SK-N-SH (cell line): Measurements from ENCODE around the gene GPS2. TPM values are rescaled to one million over a fixed set of nuclear protein-coding genes. Genes with fewer than 3 reads are reported as not detected.
"Not testable (repeated sequence)": the region's sequence is repeated elsewhere in the genome, so short reads cannot be mapped to it uniquely, and the experiment has no call there.

ENCODE experiments used
- CTCF ChIA-PET: fragments of 300-600, 350-600 bp; formaldehyde crosslinking; extraction: SDS; loops from one replicate; lab custom pipeline; 2021; lab: Yijun Ruan, JAX
- POLR2A ChIA-PET: fragments of 350-600 bp; sonication (Branson Sonifier 250); formaldehyde crosslinking; extraction: SDS; loops from one replicate; lab custom pipeline; 2020; ENCODE audit warnings: antibody characterized with exemption, inconsistent platforms; lab: Yijun Ruan, JAX
- DNase-seq: peaks from one replicate; pipeline ENCODE4 v3.0.0; 2012
- H2AFZ ChIP-seq: fragments of 200-600 bp; sonication (generic); 2 replicates; pipeline ENCODE4 v1.8.1; 2016; ENCODE audit warnings: antibody characterized with exemption, mild to moderate bottlenecking, low read depth
- H3F3A ChIP-seq: fragments of 200-600 bp; sonication (generic); replicated peaks from 2 replicates; pipeline ENCODE3; 2016; ENCODE audit warnings: antibody characterized with exemption, mild to moderate bottlenecking; ENCODE audit not compliant: insufficient read depth
- H3K27ac ChIP-seq, 2 experiments: fragments of 200-500 bp in 1 of 2; fragments of 200-600 bp in 1 of 2; sonication (Bioruptor generic) in 1 of 2; sonication (generic), shearing (Covaris generic) in 1 of 2; 2 replicates each; pipeline versions ENCODE4 v1.5.1 to v1.6.1; 2014 to 2016; ENCODE audit warnings: low read depth in 2 of 2, inconsistent platforms in 1 of 2, low read length in 1 of 2, mild to moderate bottlenecking in 1 of 2, mixed read lengths in 1 of 2
- H3K27me3 ChIP-seq: fragments of 200-600 bp; sonication (generic), shearing (Covaris generic); 2 replicates; pipeline ENCODE4 v1.6.1; 2016; ENCODE audit warnings: mixed run types; ENCODE audit not compliant: insufficient read depth
- H3K36me3 ChIP-seq, 2 experiments: fragments of 200-500 bp in 1 of 2; fragments of 200-600 bp in 1 of 2; sonication (Bioruptor generic) in 1 of 2; sonication (generic) in 1 of 2; replicated peaks in 1 of 2; 2 replicates each; pipeline versions ENCODE3 to v1.5.1; 2014 to 2016; ENCODE audit warnings: low read length in 1 of 2, mild to moderate bottlenecking in 1 of 2; ENCODE audit not compliant: insufficient read depth in 2 of 2, control insufficient read depth in 1 of 2
- H3K4me1 ChIP-seq, 2 experiments: fragments of 200-500 bp in 1 of 2; fragments of 200-600 bp in 1 of 2; sonication (Bioruptor generic) in 1 of 2; sonication (generic), shearing (Covaris generic) in 1 of 2; 2 replicates each; pipeline versions ENCODE4 v1.5.1 to v1.6.1; 2014 to 2016; ENCODE audit warnings: low read depth in 1 of 2, low read length in 1 of 2, mixed run types in 1 of 2; ENCODE audit not compliant: insufficient read depth in 2 of 2, control insufficient read depth in 1 of 2
- H3K4me2 ChIP-seq: fragments of 200-600 bp; sonication (generic), shearing (Covaris generic); 2 replicates; pipeline ENCODE4 v1.6.1; 2017; ENCODE audit warnings: mixed run types
- H3K4me3 ChIP-seq, 2 experiments: fragments of 200-500 bp in 1 of 2; fragments of 200-600 bp in 1 of 2; sonication (Bioruptor generic) in 1 of 2; sonication (generic), shearing (Covaris generic) in 1 of 2; 2 replicates each; pipeline versions ENCODE4 v1.5.1 to v1.8.1; 2014 to 2016; ENCODE audit warnings: low read depth in 2 of 2, inconsistent platforms in 1 of 2, low read length in 1 of 2, mild to moderate bottlenecking in 1 of 2, mixed read lengths in 1 of 2, moderate library complexity in 1 of 2
- H3K79me2 ChIP-seq: fragments of 200-600 bp; sonication (generic); 2 replicates; pipeline ENCODE4 v1.8.1; 2017; ENCODE audit warnings: mild to moderate bottlenecking; ENCODE audit not compliant: insufficient read depth
- H3K9ac ChIP-seq: fragments of 200-600 bp; sonication (generic); 2 replicates; pipeline ENCODE4 v1.6.1; 2017; ENCODE audit warnings: mixed run types
- H3K9me2 ChIP-seq: fragments of 200-600 bp; sonication (generic); 2 replicates; pipeline ENCODE4 v1.6.1; 2017; ENCODE audit warnings: mixed run types
- H3K9me3 ChIP-seq: fragments of 200-600 bp; sonication (generic); 2 replicates; pipeline ENCODE4 v1.6.1; 2017; ENCODE audit warnings: mixed run types, mild to moderate bottlenecking, moderate library complexity
- H4K20me1 ChIP-seq: fragments of 200-600 bp; sonication (generic); 2 replicates; pipeline ENCODE4 v1.6.1; 2017; ENCODE audit warnings: mild to moderate bottlenecking, mixed run types; ENCODE audit not compliant: insufficient read depth
- EP300 ChIP-seq, 2 experiments: IDR thresholded peaks; 2 replicates each; pipeline versions ENCODE4 v1.4.0 to v1.6.1; 2012; ENCODE audit warnings: borderline replicate concordance in 1 of 2, low read depth in 1 of 2, low read length in 1 of 2
- FOSL2 ChIP-seq: IDR thresholded peaks from 2 replicates; pipeline ENCODE4 v1.4.0; 2012; ENCODE audit warnings: low read depth, mild to moderate bottlenecking, moderate library complexity, borderline replicate concordance
- FOXJ3 ChIP-seq: sonication (generic); formaldehyde crosslinking; IDR thresholded peaks from 2 replicates; pipeline ENCODE4 v1.5.1; 2020; ENCODE audit warnings: mild to moderate bottlenecking, missing genetic modification reagents
- GABPA ChIP-seq: IDR thresholded peaks from 2 replicates; pipeline ENCODE4 v1.4.0; 2012; ENCODE audit warnings: low read depth, mild to moderate bottlenecking
- IRF3 ChIP-seq: fragments of 150-350 bp; IDR thresholded peaks from 2 replicates; pipeline ENCODE4 v1.6.1; 2016; ENCODE audit warnings: mild to moderate bottlenecking, low read depth, low read length
- JUND ChIP-seq: IDR thresholded peaks from 2 replicates; pipeline ENCODE4 v1.4.0; 2012
- MAX ChIP-seq: IDR thresholded peaks from 2 replicates; pipeline ENCODE4 v1.4.0; 2012; ENCODE audit warnings: low read depth
- MEF2A ChIP-seq: IDR thresholded peaks from 2 replicates; pipeline ENCODE4 v1.4.0; 2012; ENCODE audit warnings: low read depth, borderline replicate concordance
- PBX3 ChIP-seq: IDR thresholded peaks from 2 replicates; pipeline ENCODE4; 2012
- POLR2AphosphoS5 ChIP-seq: IDR thresholded peaks from 2 replicates; pipeline ENCODE4 v1.6.1; 2012; ENCODE audit warnings: low read depth, low read length
- REST ChIP-seq: IDR thresholded peaks from 2 replicates; pipeline ENCODE4 v1.6.1; 2012; ENCODE audit warnings: mild to moderate bottlenecking, low read depth, low read length, moderate library complexity
- RXRA ChIP-seq: IDR thresholded peaks from 2 replicates; pipeline ENCODE4 v1.4.0; 2012; ENCODE audit warnings: low read depth, mild to moderate bottlenecking, borderline replicate concordance
- SIN3A ChIP-seq: IDR thresholded peaks from 2 replicates; pipeline ENCODE4 v1.6.1; 2012; ENCODE audit warnings: low read depth, mild to moderate bottlenecking, low read length, moderate library complexity, borderline replicate concordance
- SMC3 ChIP-seq: IDR thresholded peaks from 2 replicates; pipeline ENCODE4 v1.6.1; 2012; ENCODE audit warnings: low read depth, low read length, improper control_type of control experiment
- TAF1 ChIP-seq: IDR thresholded peaks from 2 replicates; pipeline ENCODE4 v1.6.1; 2012; ENCODE audit warnings: low read depth, mild to moderate bottlenecking, low read length, moderate library complexity, borderline replicate concordance
- TCF12 ChIP-seq: IDR thresholded peaks from 2 replicates; pipeline ENCODE4 v1.4.0; 2012
- TEAD4 ChIP-seq: IDR thresholded peaks from 2 replicates; pipeline ENCODE4 v1.4.0; 2012; ENCODE audit warnings: mild to moderate bottlenecking, borderline replicate concordance; ENCODE audit not compliant: insufficient read depth
- USF1 ChIP-seq: IDR thresholded peaks from 2 replicates; pipeline ENCODE4 v1.4.0; 2012; ENCODE audit warnings: low read depth, borderline replicate concordance
- USF2 ChIP-seq: fragments of 150-350 bp; IDR thresholded peaks from 2 replicates; pipeline ENCODE4 v1.6.1; 2017; ENCODE audit warnings: antibody characterized with exemption, low read length, low read depth, borderline replicate concordance
- WGBS: methylation state at CpG from one replicate; pipeline ENCODE4 v1.1.6; 2017; ENCODE audit warnings: low lambda C conversion rate; 5-methylcytosine and 5-hydroxymethylcytosine counted together
- polyA plus RNA-seq, 3 experiments: library from polyadenylated mRNA; depleted of rRNA; stranded (reverse); fragments of >200 nt; gene quantifications; 2 replicates each; pipeline ENCODE4 v1.2.3, GENCODE V29; 2012
- TF ChIP-seq, protein P1 (sequence below): IDR thresholded peaks from 2 replicates; pipeline ENCODE4 v1.4.0; 2012; ENCODE audit warnings: low read depth, borderline replicate concordance

GPS2 gene
- polyA plus RNA-seq, 1 of the 3 experiments (the other 2 are of a cell fraction): 102 TPM

GRCh38 chr17:7340179-7340578, 25.0 kb upstream of the GPS2 start:
- H3K27me3 ChIP-seq: peaks cover 28% of the 10 kb centered on the region
- DNase-seq: no peak
- H3F3A ChIP-seq: no peaks in the 10 kb centered on the region
- no peaks in the 10 kb centered on the region for H3K4me1 ChIP-seq
- POLR2A ChIA-PET: interaction anchor here (1.2 kb wide), 1 partner anchor 10 kb away, joined by 3 read pairs; no protein-coding TSS in a partner anchor
- no peaks in the 10 kb centered on the region for H3K79me2 ChIP-seq
- TF ChIP-seq FOSL2 (no peak), MAX (no peak), TEAD4 (no peak), MEF2A (no peak), USF1 (no peak), PBX3 (no peak), POLR2AphosphoS5 (no peak), REST (no peak), FOXJ3 (CRISPR knock-in tag) (no peak), SIN3A (no peak), IRF3 (no peak), USF2 (no peak), JUND (no peak), TAF1 (no peak), RXRA (no peak), EP300 (IDR thresholded peaks at IDR 0.05; ENCODE audit: borderline replicate concordance in 1 of 2, low read depth in 1 of 2, low read length in 1 of 2) (no peak), GABPA (no peak), TCF12 (no peak), SMC3 (no peak)
- TF ChIP-seq, protein P1, sequence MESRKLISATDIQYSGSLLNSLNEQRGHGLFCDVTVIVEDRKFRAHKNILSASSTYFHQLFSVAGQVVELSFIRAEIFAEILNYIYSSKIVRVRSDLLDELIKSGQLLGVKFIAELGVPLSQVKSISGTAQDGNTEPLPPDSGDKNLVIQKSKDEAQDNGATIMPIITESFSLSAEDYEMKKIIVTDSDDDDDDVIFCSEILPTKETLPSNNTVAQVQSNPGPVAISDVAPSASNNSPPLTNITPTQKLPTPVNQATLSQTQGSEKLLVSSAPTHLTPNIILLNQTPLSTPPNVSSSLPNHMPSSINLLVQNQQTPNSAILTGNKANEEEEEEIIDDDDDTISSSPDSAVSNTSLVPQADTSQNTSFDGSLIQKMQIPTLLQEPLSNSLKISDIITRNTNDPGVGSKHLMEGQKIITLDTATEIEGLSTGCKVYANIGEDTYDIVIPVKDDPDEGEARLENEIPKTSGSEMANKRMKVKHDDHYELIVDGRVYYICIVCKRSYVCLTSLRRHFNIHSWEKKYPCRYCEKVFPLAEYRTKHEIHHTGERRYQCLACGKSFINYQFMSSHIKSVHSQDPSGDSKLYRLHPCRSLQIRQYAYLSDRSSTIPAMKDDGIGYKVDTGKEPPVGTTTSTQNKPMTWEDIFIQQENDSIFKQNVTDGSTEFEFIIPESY: no peak
- H3K9me3 ChIP-seq: no peaks in the 10 kb centered on the region
- CTCF ChIA-PET: interaction anchor here (0.9 to 2.0 kb wide), 3 partner anchors 10 to 292 kb away, joined by 3 to 6 read pairs (median 5); no protein-coding TSS in a partner anchor
- no peaks in the 10 kb centered on the region for H3K36me3 ChIP-seq
- no peaks in the 10 kb centered on the region for H4K20me1 ChIP-seq
- no peak overlapping the region for H3K4me2 ChIP-seq
- no peak overlapping the region for H2AFZ ChIP-seq
- no peak overlapping the region for H3K27ac ChIP-seq
- no peaks in the 10 kb centered on the region for H3K9me2 ChIP-seq
- no peak overlapping the region for H3K9ac ChIP-seq
- 7% methylated on average over 2 of the region's 2 CpGs for WGBS
- H3K4me3 ChIP-seq: no peak overlapping the region

DNA sequence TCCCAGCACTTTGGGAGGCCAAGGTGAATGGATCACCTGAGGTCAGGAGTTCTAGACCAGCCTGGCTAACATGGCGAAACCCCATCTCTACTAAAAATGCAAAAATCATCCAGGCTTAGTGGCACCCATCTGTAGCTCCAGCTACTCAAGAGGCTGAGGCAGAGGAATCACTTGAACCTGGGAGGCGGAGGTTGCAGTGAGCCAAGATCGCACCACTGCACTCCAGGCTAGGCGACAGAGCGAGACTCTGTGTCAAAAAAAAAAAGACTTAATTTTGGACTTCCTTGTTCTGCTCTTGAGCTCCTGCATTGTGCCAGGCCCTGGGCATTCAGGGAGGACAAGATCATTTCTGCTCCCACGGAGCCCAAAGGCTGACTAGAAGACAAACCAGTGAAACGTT, 22.4 kb upstream of the GPS2 start:
- H3K9me2 ChIP-seq, H3K4me2 ChIP-seq, H3K79me2 ChIP-seq, POLR2A ChIA-PET, H3K4me3 ChIP-seq, H3K9ac ChIP-seq, H3K27ac ChIP-seq, H3K4me1 ChIP-seq, H3F3A ChIP-seq, DNase-seq, H3K9me3 ChIP-seq, H4K20me1 ChIP-seq, H2AFZ ChIP-seq, H3K36me3 ChIP-seq: not testable (repeated sequence)
- CTCF ChIA-PET: interaction anchor here (0.8 to 4.8 kb wide), 7 partner anchors 7 to 285 kb away, joined by 3 to 33 read pairs (median 6); no protein-coding TSS in a partner anchor
- 79% methylated on average over 7 of the region's 7 CpGs for WGBS
- H3K27me3 ChIP-seq: peaks cover 18% of the 10 kb centered on the region
